Measurements from ENCODE around the gene DESI1. TPM values are rescaled to one million over a fixed set of nuclear protein-coding genes. Genes with fewer than 3 reads are reported as not detected.

Gene DESI1
- polyA plus RNA-seq, 2 of the 4 experiments (the other 2 are of a cell fraction), result 13.9 to 19.4 TPM

DNA sequence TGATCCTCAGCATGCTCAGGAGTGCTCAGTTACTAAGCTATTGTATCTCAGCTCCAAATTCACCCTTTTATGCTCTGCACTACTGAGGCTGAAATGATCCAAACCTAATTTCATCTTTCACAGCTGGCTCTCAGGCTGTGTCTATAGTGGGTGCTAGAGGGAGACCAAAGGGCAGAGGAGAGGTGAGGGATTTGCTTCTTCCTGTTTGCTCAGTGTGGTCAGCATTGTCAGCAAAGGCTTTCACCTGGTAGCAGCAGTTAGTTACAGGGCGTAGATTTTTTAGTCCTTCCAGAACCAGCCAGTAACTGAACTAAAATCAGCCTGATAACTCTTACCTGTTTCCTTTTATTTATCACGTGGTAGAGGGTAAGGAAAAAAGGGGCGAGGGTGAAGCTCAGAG is 33.5 kb upstream of the DESI1 start:
- FAIRE-seq, result no peak
- POLR2A ChIA-PET, result no interaction called here
- WGBS (ENCODE audit: missing lambda C conversion rate), result 96% methylated on average over 3 of the region's 3 CpGs

DNA sequence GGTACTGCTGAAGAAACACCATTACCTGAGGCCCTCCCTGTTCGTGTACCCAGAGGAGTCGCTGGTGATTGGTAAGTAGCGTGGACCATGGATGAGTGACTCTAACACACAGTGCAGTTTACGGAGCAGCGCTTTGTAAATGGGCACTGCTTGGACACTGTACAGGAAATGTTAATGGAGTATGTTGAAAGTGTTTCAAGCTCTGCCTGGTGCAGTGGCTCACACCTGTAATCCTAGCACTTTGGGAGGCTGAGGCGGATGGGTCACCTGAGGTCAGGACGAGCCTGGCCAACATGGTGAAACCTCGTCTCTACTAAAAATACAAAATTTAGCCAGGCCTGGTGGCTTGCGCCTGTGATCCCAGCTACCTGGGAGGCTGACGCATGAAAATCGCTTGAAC is 30.0 kb upstream of the DESI1 start:
- TF ChIP-seq CHD2 (IDR thresholded peaks at IDR 0.05; ENCODE audit: low read length, partially characterized antibody), result no peak
- no peak for TF ChIP-seq CBX8 (IDR thresholded peaks at IDR 0.05)
- no peak for TF ChIP-seq POLR2A (IDR thresholded peaks at IDR 0.05; ENCODE audit: low read length)
- ChIA-PET POLR2A (interaction anchor here (0.6 kb wide), 1 partner anchor 14 kb away, joined by 6 read pairs; no protein-coding TSS in a partner anchor), CTCF (interaction anchor here (0.7 to 4.6 kb wide), 4 partner anchors 9 to 97 kb away, joined by 3 to 19 read pairs (median 4); no protein-coding TSS in a partner anchor)
- Histone ChIP-seq H3K9me3 (no peaks in the 10 kb centered on the region), H3K4me3 (no peak overlapping the region), H3K4me1 (no peaks in the 10 kb centered on the region), H3K27ac (no peak overlapping the region), H3K4me2 (no peak overlapping the region)
- 95% methylated on average over 10 of the region's 11 CpGs for WGBS (ENCODE audit: missing lambda C conversion rate)
- DNase-seq (ENCODE audit: low read depth in 1 of 2, low spot score in 1 of 2) (no peak), ATAC-seq (no peak), FAIRE-seq (no peak)

More for the DNA sequence above, 33.5 kb upstream of the DESI1 start:
- Histone ChIP-seq H3K4me2 (no peak overlapping the region), H3K27ac (no peak overlapping the region), H3K4me3 (no peak overlapping the region), H3K9me3 (no peaks in the 10 kb centered on the region), H3K4me1 (no peaks in the 10 kb centered on the region)
- TF ChIP-seq HDAC2 (IDR thresholded peaks at IDR 0.05), result no peak
- TF ChIP-seq NPAS2 (CRISPR knock-in tag; IDR thresholded peaks at IDR 0.05; ENCODE audit: borderline replicate concordance), result no peak
- no peak for TF ChIP-seq CHD2 (IDR thresholded peaks at IDR 0.05; ENCODE audit: low read length, partially characterized antibody)
- no peak for TF ChIP-seq CHD4 (IDR thresholded peaks at IDR 0.05; ENCODE audit: borderline replicate concordance)
- no peak for TF ChIP-seq FOSL2 (IDR thresholded peaks at IDR 0.05)
- TF ChIP-seq FOSL2 (CRISPR knock-in tag; IDR thresholded peaks at IDR 0.05), result no peak
- TF ChIP-seq RCOR1 (IDR thresholded peaks at IDR 0.05; ENCODE audit: low read depth, low read length), result no peak
- no peak for TF ChIP-seq RNF2 (IDR thresholded peaks at IDR 0.05; ENCODE audit: borderline replicate concordance, low read depth)
- no peak for DNase-seq (ENCODE audit: low read depth in 1 of 2, low spot score in 1 of 2)
- no peak for ATAC-seq
- CTCF ChIA-PET, result interaction anchor here (0.6 to 4.6 kb wide), 5 partner anchors 12 to 89 kb away, joined by 3 to 19 read pairs (median 3); no protein-coding TSS in a partner anchor

DNA sequence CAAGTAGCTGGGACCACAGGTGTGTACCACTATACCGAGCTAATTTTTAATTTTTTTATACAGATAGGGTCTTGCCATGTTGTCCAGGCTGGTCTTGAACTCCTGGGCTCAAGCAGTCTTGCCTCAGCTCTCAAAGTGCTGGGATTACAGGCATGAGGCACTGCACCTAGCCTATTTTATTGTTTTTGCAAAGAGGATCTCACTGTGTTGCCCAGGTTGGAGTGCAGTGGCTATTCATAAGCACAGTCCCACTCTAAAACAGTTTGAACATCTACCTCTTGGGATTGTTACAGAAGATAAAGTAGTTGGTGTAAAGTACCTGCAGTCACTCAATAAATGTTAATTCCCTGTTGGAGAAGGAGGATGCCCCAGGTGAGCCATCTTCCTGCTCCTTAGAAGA is 29.4 kb upstream of the DESI1 start:
- Histone ChIP-seq H3K4me1 (no peaks in the 10 kb centered on the region), H3K4me2 (no peak overlapping the region), H3K4me3 (no peak overlapping the region), H3K27ac (no peak overlapping the region), H3K9me3 (no peaks in the 10 kb centered on the region)
- TF ChIP-seq HEYL (CRISPR knock-in tag; IDR thresholded peaks at IDR 0.05) (no peak), CBX2 (IDR thresholded peaks at IDR 0.05; ENCODE audit: borderline replicate concordance, low read depth) (no peak), POLR2A (IDR thresholded peaks at IDR 0.05; ENCODE audit: low read length) (no peak), FOSL2 (IDR thresholded peaks at IDR 0.05) (no peak), FOSL2 (CRISPR knock-in tag; IDR thresholded peaks at IDR 0.05) (no peak), HOXB5 (CRISPR knock-in tag; IDR thresholded peaks at IDR 0.05) (no peak), MAZ (IDR thresholded peaks at IDR 0.05; ENCODE audit: borderline replicate concordance, low read depth, low read length) (no peak), SREBF2 (IDR thresholded peaks at IDR 0.05) (no peak), ZFP36 (IDR thresholded peaks at IDR 0.05; ENCODE audit: borderline replicate concordance, partially characterized antibody) (no peak), JUN (IDR thresholded peaks at IDR 0.05) (no peak), ESRRA (IDR thresholded peaks at IDR 0.05; ENCODE audit: borderline replicate concordance, low read length) (no peak), MYC (IDR thresholded peaks at IDR 0.05; ENCODE audit: borderline replicate concordance, low read length) (no peak), ZSCAN20 (CRISPR knock-in tag; IDR thresholded peaks at IDR 0.05) (no peak)
- TF ChIP-seq, protein P1, sequence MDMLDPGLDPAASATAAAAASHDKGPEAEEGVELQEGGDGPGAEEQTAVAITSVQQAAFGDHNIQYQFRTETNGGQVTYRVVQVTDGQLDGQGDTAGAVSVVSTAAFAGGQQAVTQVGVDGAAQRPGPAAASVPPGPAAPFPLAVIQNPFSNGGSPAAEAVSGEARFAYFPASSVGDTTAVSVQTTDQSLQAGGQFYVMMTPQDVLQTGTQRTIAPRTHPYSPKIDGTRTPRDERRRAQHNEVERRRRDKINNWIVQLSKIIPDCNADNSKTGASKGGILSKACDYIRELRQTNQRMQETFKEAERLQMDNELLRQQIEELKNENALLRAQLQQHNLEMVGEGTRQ (IDR thresholded peaks at IDR 0.05), result no peak
- TF ChIP-seq, protein P2, sequence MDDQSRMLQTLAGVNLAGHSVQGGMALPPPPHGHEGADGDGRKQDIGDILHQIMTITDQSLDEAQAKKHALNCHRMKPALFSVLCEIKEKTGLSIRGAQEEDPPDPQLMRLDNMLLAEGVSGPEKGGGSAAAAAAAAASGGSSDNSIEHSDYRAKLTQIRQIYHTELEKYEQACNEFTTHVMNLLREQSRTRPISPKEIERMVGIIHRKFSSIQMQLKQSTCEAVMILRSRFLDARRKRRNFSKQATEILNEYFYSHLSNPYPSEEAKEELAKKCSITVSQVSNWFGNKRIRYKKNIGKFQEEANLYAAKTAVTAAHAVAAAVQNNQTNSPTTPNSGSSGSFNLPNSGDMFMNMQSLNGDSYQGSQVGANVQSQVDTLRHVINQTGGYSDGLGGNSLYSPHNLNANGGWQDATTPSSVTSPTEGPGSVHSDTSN (IDR thresholded peaks at IDR 0.05), result no peak
- FAIRE-seq (no peak), ATAC-seq (no peak), DNase-seq (ENCODE audit: low read depth in 1 of 2, low spot score in 1 of 2) (no peak)
- ChIA-PET POLR2A (no interaction called here), CTCF (interaction anchor here (0.7 to 4.6 kb wide), 4 partner anchors 10 to 106 kb away, joined by 3 to 19 read pairs (median 4); no protein-coding TSS in a partner anchor)
- WGBS (ENCODE audit: missing lambda C conversion rate), result no CpG with 5 or more reads among the region's 1 CpG

Data from A549 (cell line).